Stimulated activated CD4-positive, alpha-beta T cell treated with anti-CD3 and anti-CD28 coated beads, Interleukin-4, amount 100 ng/mL, for 48 hours (primary cell): ENCODE data around the gene NAA60.

Experiments
- DNase-seq, 2 donors: peaks; one replicate each; pipeline ENCODE4 v3.0.0-alpha.2; 2020; ENCODE audit warnings: low read depth in 2 of 2

NAA60 gene

DNA sequence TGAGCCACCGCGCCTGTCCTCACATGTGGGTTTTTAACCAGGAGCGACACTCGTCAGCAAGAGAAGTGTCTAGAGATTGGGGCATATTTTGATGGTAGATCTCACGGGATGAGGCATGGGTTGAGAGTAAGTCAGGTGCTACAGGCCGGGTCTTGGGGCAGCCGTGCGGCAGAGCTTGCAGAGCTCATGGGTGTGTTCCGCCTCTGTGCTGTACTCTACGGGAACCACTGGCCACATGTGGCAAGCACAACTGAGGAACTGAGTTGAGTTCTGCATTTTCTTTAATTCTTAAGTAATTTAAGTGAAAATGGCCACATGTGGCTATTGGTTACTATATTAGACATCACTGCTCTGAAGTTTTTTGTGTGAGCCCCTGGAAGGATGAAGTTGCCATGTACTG, 66.9 kb downstream of the NAA60 start:
- DNase-seq, result no peak

DNA sequence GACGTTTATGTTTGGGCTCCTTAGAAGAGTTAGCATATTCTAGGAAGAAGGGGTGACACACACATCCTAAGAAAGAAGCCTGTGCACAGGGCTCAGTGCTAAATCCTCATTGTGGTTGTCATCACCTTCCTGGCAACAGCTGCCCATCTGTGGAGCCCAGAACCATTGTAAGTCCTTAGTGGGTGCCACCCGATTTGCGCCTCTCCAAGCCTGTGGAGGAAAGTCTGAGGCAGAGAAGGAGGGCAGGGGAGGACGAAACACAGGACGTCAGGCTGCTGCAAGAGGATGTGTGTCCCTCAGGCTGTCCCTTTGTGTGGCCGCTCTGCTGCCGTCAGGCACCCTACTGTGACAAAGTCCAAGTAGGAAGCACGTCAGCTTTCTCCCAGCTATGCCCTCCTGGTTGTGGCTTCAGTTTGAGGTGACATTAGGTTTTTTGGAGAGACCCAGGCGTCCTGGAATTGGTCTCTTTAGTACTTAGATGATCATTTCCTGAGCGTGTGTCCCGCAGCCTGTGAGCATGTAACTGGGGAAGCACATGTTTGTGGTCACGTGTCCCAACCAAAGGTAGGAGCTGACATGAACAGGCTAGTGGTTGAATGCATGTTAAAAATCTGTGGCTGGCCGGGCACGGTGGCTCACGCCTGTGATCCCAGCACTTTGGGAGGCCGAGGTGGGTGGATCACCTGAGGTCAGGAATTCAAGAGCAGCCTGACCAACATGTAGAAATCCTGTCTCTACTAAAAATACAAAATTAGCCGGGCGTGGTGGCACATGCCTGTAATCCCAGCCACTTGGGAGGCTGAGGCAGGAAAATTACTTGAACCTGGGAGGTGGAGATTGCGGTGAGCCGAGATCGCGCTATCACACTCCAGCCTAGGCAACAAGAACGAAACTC, 68.1 kb downstream of the NAA60 start:
- DNase-seq, result no peak

DNA sequence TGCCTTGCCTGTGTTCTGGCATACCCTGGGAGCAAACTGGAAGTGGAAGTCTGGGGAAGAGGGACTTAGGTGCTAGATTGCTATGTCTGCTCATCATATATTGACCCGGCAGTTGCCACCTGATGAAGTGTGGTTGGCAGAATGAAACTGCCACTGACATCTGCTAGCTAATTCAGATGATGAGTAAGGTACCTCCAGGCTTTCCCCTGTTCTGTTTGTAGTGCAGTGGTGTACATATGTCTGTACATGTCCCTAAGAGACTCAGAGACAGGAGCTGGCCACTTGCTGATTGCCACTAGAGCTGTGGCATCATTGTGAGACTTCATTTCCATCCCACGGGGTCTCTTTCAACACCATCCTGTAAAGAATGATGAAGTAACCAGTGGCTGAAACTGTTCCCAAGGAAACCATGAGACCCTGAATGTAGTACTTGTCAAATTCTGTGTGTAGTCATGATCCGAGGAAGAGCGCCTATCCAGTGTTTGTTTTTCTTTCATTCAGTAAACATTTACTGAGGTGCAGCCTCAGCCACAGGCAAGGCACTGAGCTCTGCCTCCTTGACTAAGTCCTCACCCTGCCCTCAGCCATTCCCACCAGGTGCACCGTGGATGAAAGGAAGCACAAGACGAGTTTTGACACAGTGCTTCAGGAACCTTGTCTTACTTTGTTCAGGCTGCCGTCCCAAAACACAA, 70.6 kb downstream of the NAA60 start:
- no peak for DNase-seq

DNA sequence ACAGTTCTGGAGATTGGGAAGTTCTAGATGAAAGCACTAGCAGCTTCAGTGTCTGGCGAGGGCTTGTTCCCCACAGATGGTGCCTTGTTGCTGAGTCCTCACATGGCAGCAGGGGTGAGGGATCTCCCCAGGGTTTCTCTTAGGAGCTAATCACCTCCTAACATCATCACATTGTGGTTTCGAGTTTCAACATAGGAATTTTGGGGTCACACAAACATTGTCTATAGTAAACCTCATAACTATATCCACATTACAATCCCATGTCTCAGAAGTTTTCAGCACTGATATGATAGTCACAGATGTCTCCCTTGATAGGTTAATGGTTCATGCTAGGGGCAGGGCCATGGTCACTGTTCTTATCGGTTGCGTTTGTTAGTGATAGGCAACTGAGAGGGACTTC, 71.1 kb downstream of the NAA60 start:
- DNase-seq, result no peak

DNA sequence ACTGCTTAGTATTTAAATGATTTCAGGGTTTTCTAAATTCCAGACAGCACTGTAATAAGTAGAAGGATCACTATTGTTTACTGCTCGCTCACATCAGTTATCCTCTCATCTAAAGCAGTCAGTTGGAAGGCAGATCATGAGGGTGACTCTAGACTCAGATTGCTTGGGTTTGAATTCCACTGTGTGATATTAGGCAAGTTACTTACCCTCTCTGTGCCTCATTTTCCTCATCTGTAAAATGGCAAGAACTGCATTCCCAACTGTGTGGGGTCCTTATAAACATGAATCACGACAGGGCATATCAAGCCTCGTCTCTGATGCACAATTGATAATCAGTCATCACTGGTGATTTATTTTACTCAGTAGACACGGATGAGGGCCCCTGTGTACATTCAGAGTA, 72.4 kb downstream of the NAA60 start:
- no peak for DNase-seq

DNA sequence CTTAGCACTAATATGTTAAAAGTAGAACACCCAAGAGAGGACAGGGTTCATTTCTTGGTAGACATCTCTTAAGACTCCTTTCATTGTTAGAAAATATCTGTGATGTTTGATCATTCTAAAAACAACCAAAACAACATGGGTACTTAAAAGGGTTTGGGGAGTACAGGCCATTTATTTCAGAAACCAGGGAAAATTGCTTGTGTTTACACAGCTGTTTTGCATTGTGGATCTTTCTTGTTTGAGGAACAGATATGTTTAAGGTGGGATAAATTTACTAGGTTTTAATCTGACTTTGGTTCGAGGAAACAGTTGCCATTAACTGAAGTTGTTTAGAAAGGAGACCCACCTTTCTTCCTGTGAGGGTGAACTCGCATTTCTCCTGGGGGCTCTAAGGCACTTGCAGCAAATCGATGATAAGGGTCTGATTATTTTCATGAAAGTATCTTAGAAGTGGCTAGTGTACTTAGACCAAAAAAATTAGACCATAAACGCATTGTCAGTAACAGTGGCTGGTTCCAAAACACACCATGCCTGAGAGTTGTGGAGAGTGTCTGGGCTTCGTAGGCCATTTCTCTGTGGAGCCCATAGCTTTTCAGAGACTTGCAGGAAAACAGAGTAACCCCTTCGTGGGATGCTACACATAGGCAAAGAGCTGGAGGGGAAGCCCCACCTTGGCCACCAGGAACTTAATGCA, 75.0 kb downstream of the NAA60 start:
- no peak for DNase-seq

DNA sequence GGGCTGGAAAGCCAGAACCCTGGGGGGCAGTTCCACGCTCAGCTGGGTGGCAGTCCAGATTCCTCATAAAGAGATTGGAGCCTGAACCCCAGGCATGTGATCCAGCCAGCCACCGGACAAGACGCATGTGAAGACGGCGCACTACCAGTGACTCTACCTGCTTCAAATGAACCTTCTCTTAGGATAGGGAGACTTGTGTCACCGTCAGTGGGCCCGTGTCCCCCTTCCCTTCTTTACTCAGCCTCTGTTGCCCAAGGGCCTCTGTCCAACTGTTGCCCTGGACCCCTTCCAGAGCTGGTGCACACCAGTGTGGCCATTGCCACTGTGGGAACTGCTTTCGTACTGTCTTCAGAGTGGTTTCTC, 75.5 kb downstream of the NAA60 start:
- no peak for DNase-seq

DNA sequence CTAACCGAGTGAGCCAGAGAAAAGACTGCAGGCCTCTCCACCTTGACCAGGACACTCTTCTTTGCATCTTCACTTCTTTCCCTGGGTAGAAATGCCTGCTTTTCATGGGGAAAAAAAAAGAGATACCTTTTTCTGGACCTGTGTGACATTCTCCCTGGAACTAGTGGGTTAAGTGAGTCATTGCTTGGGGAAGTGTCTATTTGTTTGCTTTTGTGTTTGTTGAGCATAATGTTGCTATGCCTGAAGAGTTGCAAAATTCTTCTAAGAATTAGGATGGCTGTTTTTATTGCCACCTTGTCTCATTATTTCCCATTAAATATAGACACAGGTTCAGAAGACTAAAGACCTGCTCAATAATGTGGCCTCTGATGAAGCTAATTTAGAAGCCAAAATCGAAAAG, 76.1 kb downstream of the NAA60 start:
- DNase-seq, result no peak

DNA sequence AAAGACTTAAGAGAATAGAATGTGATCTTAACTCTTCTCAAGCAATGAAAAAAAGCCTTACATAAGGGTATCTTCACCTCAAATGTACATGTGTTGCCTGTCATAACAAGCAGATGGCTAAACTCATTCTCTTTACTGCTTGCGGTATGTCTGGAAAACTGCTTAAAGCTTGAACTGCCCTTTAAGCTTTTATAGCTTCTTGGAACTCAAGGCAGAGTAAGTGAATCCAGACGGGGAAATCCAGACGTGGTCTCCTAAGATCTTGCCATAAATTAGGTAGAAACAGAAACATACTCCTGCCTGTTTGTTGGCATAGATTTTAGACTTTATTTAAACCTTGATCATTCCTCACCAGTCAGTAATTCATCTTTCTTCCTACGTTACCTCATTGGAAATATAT, 76.9 kb downstream of the NAA60 start:
- no peak for DNase-seq

DNA sequence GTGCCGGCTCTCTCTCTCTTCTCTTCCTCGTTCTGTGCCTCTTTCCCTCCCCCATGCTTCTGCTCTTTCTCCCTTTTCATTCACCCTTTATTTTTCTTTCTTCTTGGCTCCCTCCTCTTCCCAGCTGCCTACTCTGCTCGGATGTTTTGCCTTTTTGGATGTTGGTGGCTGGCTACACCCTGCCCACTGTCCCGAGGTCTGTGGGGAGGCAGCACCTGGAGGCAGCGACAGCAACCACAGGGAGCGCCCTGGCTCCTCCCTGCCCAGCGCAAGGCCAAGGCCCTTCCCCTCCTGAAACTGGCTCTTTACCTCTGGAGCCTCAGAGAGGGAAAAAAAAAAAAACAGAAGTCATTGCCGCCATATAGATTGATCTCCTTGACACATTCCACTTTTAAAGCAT, 77.4 kb downstream of the NAA60 start:
- no peak for DNase-seq

DNA sequence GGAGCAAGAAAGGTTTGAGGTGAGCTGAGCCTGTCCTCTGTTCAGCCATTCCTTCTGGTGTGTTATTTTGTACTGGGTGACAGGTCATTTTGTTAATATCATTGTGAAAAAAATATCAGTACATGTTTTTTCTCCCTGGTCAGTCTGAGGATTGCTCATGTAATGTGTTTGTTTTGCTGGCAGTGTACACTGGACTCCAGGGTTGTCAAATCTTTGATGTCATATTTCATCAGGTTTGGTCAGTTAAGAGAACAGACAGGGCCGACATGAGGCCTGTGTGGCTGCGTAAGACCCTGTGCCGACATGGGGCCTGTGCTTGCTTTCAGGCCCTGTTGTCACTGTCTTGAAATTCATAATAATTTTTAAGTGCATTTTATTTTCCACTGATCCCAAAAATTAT, 79.8 kb downstream of the NAA60 start:
- no peak for DNase-seq

DNA sequence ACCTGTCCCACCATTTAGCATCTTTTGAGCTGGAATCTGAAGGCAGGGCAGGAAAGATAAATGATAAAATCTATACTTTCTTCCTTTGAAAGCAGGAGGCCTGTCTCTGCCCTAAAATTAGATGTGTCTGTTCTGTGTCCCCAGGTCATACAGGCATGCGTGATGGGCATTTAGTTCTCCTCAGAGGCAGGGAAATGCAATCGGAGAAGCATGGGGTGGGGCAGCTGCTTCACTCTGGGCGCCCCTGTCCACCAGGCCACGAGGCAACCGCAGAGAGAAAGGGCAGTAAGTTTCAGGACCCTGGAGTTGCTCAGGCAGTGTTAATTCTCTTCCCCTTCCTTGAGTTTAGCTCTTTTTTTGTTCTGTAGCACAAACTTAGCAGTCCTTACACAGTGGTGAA, 82.5 kb downstream of the NAA60 start:
- no peak for DNase-seq

DNA sequence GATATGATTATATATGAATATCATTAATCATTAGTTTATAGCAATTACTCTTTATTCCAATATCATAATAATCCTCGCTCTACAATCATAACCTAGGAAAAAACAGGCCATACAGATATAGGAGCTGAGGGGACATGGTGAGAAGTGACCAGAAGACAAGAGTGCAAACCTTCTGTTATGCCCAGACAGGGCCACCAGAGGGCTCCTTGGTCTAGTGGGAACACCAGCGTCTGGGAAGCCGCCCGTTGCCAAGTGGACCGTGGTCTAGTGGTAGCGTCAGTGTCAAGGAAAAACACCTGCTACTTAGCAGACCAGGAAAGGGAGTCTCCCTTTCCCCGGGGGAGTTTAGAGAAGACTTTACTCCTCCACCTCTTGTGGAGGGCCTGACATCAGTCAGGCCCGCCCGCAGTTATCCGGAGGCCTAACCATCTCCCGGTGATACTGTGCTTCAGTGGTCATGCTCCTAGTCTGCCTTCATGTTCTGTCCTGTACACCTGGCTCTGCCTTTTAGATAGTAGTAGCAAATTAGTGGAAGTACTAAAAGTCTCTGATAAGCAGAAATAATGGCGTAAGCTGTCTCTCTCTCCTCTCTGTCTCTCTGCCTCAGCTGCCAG, 83.8 kb downstream of the NAA60 start:
- DNase-seq, result peak; percentile 45 to 47

DNA sequence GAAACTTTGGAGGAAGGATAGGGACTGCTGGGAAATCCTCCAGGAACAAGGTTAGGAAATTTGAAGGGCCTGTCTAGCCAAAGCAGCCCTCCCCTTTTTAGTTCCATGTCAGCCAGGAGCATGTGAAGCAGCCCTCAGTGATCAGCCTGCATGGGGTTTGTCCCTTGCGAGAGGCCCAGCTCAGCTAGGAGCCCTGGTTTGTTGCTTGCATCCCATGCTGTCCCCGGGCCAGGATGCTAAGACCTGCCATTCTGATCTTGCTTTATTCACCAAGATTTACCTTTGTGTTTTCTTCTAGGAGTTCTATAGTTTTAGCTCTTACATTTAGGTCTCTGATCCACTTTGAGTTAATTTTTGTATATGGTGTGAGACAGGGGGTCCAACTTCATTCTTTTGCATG, 84.9 kb downstream of the NAA60 start:
- no peak for DNase-seq

DNA sequence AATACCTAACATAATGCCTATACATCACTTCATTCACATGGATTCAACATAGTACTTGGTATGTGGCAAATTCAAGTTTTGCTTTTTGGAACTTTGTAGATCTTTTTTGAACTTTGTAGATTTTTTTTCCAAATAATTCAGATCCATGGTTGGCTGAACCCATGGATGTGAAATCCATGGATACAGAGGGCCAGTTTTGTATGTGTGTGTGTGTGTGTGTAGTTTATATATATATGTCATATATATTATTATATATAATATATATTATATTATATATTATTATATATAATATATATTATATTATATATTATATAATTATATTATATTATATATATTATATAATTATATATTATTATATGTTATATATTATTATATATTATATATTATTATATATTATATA, 85.7 kb downstream of the NAA60 start:
- no peak for DNase-seq

DNA sequence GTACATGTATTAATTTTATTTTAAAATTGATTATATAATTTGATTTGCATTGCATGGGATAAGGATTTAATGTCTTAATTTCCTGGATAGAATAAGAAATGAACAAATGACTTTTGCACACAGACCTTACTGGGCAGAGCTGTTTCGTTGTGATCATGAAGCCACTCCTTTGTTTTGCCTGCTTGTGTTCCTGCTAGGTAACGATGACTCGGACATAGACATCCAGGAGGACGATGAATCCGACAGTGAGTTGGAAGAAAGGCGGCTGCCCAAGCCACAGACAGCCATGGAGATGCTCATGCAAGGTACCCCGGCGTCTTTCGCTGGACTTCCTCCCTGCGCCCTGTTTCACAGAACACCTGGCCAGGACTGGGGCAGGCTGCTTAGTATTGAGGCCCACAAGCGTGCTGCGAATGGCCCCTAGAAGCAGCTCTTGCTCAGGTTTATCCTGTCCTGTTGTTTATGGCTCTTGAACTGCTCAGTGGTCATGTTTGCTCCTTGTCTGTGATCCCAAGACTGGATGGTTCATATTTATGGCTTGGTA, 87.0 kb downstream of the NAA60 start:
- DNase-seq, result no peak

DNA sequence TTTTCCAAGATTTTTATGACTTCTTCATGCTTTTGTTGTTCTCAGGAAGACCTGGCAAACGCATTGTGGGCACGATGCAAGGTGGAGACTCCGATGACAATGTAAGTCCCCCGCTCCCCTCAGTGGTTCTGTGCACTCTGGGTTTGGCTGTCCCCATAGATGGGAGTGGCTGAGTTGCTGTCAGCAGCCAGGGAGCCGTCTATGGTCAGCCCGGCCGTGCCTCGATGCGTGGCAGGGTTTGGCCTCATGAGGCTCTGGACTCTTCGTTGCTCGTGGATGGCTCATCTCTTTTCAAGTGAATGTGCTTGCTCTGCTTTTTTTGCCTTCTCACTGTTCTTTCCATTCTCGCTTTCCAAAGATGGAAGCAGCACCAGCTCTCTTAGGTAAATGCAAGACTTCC, 89.3 kb downstream of the NAA60 start:
- no peak for DNase-seq

DNA sequence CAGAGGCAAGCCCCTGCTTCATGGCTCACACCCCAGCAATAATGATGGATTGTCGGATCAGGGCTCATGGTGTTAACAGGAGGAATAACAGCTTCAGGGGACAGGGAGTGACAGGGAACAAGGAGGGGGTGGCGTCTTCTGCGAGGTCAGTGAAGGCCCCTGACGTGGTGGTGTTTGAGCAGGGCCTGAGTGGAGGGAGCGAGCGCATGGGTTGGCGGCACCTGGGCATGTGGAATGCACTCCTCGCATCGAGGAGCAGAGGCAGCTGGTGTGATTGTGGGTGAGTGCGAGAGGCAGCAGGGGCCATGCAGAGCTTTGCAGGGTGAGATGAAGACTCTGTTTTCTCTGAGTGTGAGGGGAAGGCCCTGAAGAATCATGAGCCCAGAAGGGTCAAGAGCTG, 90.6 kb downstream of the NAA60 start:
- DNase-seq, result no peak

DNA sequence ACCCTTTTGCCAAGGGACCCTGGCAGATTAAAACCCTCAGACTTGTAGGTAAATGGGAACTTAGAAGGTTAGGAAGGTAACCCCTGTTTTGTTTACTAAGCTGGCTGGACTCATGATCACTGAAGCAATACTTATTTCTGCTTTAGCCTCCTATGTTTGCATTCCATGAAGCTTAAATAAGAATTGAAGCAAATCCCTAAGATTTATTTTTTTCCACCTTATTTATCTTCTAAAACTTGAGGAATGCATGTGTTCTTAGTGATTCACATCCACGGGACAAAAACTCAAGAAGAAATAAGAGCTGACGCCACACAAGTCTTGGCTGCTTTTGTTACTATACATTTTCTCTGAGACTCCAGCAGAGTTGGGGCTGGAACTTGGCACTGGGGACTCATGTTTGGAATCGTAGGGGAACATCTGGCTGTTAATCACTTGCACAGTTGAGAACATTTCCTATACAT, 92.8 kb downstream of the NAA60 start:
- DNase-seq, result no peak
